OCI-LY7 (cell line): ENCODE measurements around the gene TXNDC11.

Experiments used
- CTCF ChIP-seq: fragments of 200-600 bp; sonication (generic); conservative IDR thresholded peaks from 2 replicates; pipeline ENCODE4 v1.5.1; 2014; ENCODE audit warnings: mild to moderate bottlenecking, antibody characterized with exemption, low read length, moderate library complexity, mixed read lengths
- EZH2phosphoT487 ChIP-seq: fragments of 200-600 bp; sonication (generic); IDR thresholded peaks from 2 replicates; pipeline ENCODE4 v1.6.1; 2018; ENCODE audit warnings: low read depth, borderline replicate concordance, mild to moderate bottlenecking, mixed run types, antibody characterized with exemption, low read length, moderate library complexity, mixed read lengths

DNA sequence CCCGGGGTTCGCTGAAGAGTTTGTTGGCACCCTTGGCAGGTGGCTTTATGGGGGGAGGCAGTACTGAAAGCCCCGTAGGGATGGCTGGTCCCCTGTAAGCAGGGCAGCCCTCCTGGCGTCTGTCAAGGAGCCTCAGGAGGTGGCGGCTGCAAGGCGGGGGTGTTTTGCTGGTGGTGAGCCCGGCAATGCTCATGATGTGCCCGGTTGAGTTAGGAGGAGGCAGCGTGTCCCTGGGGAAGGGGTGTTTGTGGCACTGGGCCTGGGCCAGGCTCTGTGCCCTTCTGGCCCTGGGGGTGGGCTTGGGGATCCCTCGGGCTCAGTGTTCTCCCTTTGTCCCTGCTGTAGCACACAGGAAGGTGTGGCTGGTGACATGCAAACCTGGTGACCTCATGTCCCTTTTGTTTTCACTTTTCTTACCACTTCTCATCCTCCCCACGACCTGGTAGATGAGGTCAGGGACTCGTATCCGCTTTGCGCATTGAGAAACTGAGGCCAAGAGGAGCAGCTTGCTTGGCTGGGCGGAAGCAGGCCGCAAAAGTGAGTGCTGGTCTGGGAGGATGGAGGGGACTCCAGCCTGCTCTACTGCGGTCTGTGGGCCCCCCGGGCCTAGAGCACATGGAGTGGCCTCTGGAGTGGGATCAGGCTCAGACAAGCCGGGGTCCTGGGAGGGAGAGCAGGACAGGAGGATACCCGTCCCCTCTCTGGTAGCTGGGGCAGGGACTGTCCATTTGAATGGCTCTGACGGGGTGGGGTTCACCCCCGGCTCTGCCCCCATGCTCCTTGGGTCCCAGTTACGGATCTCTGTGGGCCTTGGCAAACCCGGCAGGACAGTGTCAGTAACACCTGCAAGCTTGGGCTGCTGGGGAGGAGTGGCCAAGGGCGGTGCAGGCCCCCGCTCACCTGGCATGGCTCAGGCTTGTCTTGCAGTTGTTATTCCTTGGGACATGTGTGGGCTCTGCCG lies 72.2 kb downstream of the TXNDC11 start:
- TF ChIP-seq CTCF (no peak), EZH2phosphoT487 (no peak)
